IMR-90 (cell line): Measurements from ENCODE around the gene STK32A. TPM values are rescaled to one million over a fixed set of nuclear protein-coding genes. Genes with fewer than 3 reads are reported as not detected.

Experiments used
- ATAC-seq: fragments of 200-7000 bp; cut with Tn5 transposase; 2 replicates; pipeline ENCODE4 v1.9.1; 2020; ENCODE audit warnings: low read depth, mild to moderate bottlenecking, moderate library complexity
- BruUV-seq: library from RNA; stranded (reverse); fragments of 400-500 nt; replicated peaks from 2 replicates; lab custom pipeline; 2021; lab: Mats Ljungman, UMichigan
- CTCF ChIA-PET: fragments of 300-600 bp; formaldehyde crosslinking; extraction: SDS; loops from one replicate; lab custom pipeline; 2021; ENCODE audit warnings: antibody characterized with exemption; lab: Yijun Ruan, JAX
- POLR2A ChIA-PET: fragments of 300-600 bp; sonication (Branson Sonifier 250); formaldehyde crosslinking; loops from one replicate; lab custom pipeline; 2022; ENCODE audit warnings: antibody characterized with exemption; ENCODE audit not compliant: unreplicated experiment; lab: Charles Lee
- DNase-seq: peaks from one replicate; pipeline ENCODE4 v3.0.0; 2013
- H2AFZ ChIP-seq: replicated peaks from 2 replicates; pipeline ENCODE3; 2013; ENCODE audit warnings: low read length, mild to moderate bottlenecking; ENCODE audit not compliant: poor library complexity
- H2AK5ac ChIP-seq: 2 replicates; pipeline ENCODE4 v1.6.1; 2013; ENCODE audit warnings: low read depth, low read length, inconsistent platforms
- H2AK9ac ChIP-seq: replicated peaks from 2 replicates; pipeline ENCODE3; 2013; ENCODE audit warnings: mild to moderate bottlenecking, low read depth, low read length, moderate library complexity; ENCODE audit not compliant: poor library complexity
- H2BK120ac ChIP-seq: 2 replicates; pipeline ENCODE4 v1.6.1; 2013; ENCODE audit warnings: low read depth, low read length, inconsistent platforms
- H2BK15ac ChIP-seq: 3 replicates; pipeline ENCODE4 v1.6.1; 2013; ENCODE audit warnings: low read depth, low read length, inconsistent platforms
- H2BK20ac ChIP-seq: 2 replicates; pipeline ENCODE4 v1.6.1; 2013; ENCODE audit warnings: low read depth, mild to moderate bottlenecking, inconsistent platforms, low read length, moderate library complexity
- H2BK5ac ChIP-seq: 2 replicates; pipeline ENCODE4 v1.6.1; 2013; ENCODE audit warnings: mild to moderate bottlenecking, low read depth, low read length, inconsistent platforms; ENCODE audit not compliant: poor library complexity, severe bottlenecking
- H3K14ac ChIP-seq: replicated peaks from 2 replicates; pipeline ENCODE4 v1.6.1; 2013; ENCODE audit warnings: low read depth, low read length, inconsistent platforms
- H3K18ac ChIP-seq: 2 replicates; pipeline ENCODE4 v1.6.1; 2013; ENCODE audit warnings: low read depth, low read length, control low read depth
- H3K23ac ChIP-seq: 2 replicates; pipeline ENCODE4 v1.6.1; 2013; ENCODE audit warnings: low read depth, low read length, inconsistent platforms
- H3K27ac ChIP-seq: 2 replicates; pipeline ENCODE4 v1.5.1; 2013; ENCODE audit warnings: mild to moderate bottlenecking, control low read depth, low read length; ENCODE audit not compliant: insufficient read depth
- H3K27me3 ChIP-seq: 2 replicates; pipeline ENCODE4 v1.6.1; 2013; ENCODE audit warnings: low read length; ENCODE audit not compliant: control insufficient read depth, insufficient read depth
- H3K36me3 ChIP-seq: 2 replicates; pipeline ENCODE4 v1.6.1; 2013; ENCODE audit warnings: low read length, mixed read lengths; ENCODE audit not compliant: control insufficient read depth, insufficient read depth
- H3K4ac ChIP-seq: 2 replicates; pipeline ENCODE4 v1.6.1; 2013; ENCODE audit warnings: low read depth, low read length, inconsistent platforms
- H3K4me1 ChIP-seq: 2 replicates; pipeline ENCODE4 v1.6.1; 2013; ENCODE audit warnings: low read length, mixed read lengths; ENCODE audit not compliant: control insufficient read depth, insufficient read depth
- H3K4me2 ChIP-seq: 2 replicates; pipeline ENCODE4 v1.6.1; 2013; ENCODE audit warnings: low read depth, mild to moderate bottlenecking, control low read depth, low read length, moderate library complexity
- H3K4me3 ChIP-seq: 2 replicates; pipeline ENCODE4 v1.5.1; 2013; ENCODE audit warnings: low read depth, mild to moderate bottlenecking, control low read depth, low read length, moderate library complexity; ENCODE audit not compliant: insufficient read depth
- H3K56ac ChIP-seq: 2 replicates; pipeline ENCODE4 v1.6.1; 2013; ENCODE audit warnings: low read length, inconsistent platforms; ENCODE audit not compliant: insufficient read depth; ENCODE audit errors: extremely low read depth
- H3K79me1 ChIP-seq, 2 experiments: 2 replicates each; pipeline ENCODE4 v1.6.1; 2013; ENCODE audit warnings: low read length in 2 of 2, inconsistent platforms in 1 of 2, low read depth in 1 of 2
- H3K9ac ChIP-seq: 2 replicates; pipeline ENCODE4 v1.6.1; 2013; ENCODE audit warnings: low read depth, low read length, control low read depth
- H3K9me1 ChIP-seq: 2 replicates; pipeline ENCODE4 v1.6.1; 2013; ENCODE audit warnings: low read length, inconsistent platforms; ENCODE audit not compliant: insufficient read depth
- H3K9me3 ChIP-seq: 2 replicates; pipeline ENCODE4 v1.6.1; 2013; ENCODE audit warnings: low read length; ENCODE audit not compliant: control insufficient read depth, insufficient read depth
- H4K20me1 ChIP-seq: 2 replicates; pipeline ENCODE4 v1.6.1; 2013; ENCODE audit warnings: low read length, inconsistent platforms; ENCODE audit not compliant: insufficient read depth
- H4K5ac ChIP-seq: 2 replicates; pipeline ENCODE4 v1.6.1; 2013; ENCODE audit warnings: mild to moderate bottlenecking, low read depth, low read length, control low read depth
- H4K8ac ChIP-seq, 2 experiments: 2 replicates each; pipeline ENCODE4 v1.6.1; 2013; ENCODE audit warnings: low read depth in 2 of 2, low read length in 2 of 2, control low read depth in 1 of 2, inconsistent platforms in 1 of 2
- H4K91ac ChIP-seq: 2 replicates; pipeline ENCODE4 v1.6.1; 2013; ENCODE audit warnings: low read depth, low read length, inconsistent platforms; ENCODE audit not compliant: insufficient read depth
- MAFK ChIP-seq: IDR thresholded peaks from 2 replicates; pipeline ENCODE4 v1.6.1; 2012; ENCODE audit warnings: low read depth, low read length, improper control_type of control experiment
- MXI1 ChIP-seq: IDR thresholded peaks from 2 replicates; pipeline ENCODE4 v1.6.1; 2012; ENCODE audit warnings: low read depth, mild to moderate bottlenecking, low read length, moderate library complexity, borderline replicate concordance
- WGBS, 2 experiments: methylation state at CpG; one replicate each; pipeline versions ENCODE4 v1.1.5 to v1.1.7; 2013; ENCODE audit warnings: missing lambda C conversion rate in 2 of 2; ENCODE audit not compliant: insufficient read length in 1 of 2; ENCODE audit errors: extremely low coverage in 2 of 2; 5-methylcytosine and 5-hydroxymethylcytosine counted together
- dilution Hi-C: fragments of 300-500 bp; cut with HindIII; formaldehyde crosslinking; loops from one replicate; pipeline ENCODE4 v1.14.3; 2018; ENCODE audit warnings: low sequenced_read_pairs; ENCODE audit not compliant: unreplicated experiment
- in situ Hi-C: fragments of 300-500 bp; cut with MboI; formaldehyde crosslinking; loops from 3 replicates; pipeline ENCODE4 v1.14.3; 2019; ENCODE audit warnings: low sequenced_read_pairs, inconsistent platforms, mixed read lengths
- intact Hi-C: fragments of 100-400 bp; cut with micrococcal nuclease; formaldehyde crosslinking; loops from 2 replicates; pipeline ENCODE4 v1.10.0; 2022
- polyA plus RNA-seq, 3 experiments: library from polyadenylated mRNA; depleted of rRNA; stranded (reverse); fragments of >200 nt; gene quantifications; 2 replicates each; pipeline ENCODE4 v1.2.3, GENCODE V29; 2012; ENCODE audit warnings: low replicate concordance in 1 of 3
- total RNA-seq: library from RNA; depleted of rRNA; stranded (reverse); fragments of >200 nt; gene quantifications from 2 replicates; pipeline ENCODE4 v1.2.3, GENCODE V29; 2012

The STK32A gene
- total and polyA plus RNA-seq, 2 of the 4 experiments (the other 2 are of a cell fraction), result 0.12 to 0.18 TPM

DNA sequence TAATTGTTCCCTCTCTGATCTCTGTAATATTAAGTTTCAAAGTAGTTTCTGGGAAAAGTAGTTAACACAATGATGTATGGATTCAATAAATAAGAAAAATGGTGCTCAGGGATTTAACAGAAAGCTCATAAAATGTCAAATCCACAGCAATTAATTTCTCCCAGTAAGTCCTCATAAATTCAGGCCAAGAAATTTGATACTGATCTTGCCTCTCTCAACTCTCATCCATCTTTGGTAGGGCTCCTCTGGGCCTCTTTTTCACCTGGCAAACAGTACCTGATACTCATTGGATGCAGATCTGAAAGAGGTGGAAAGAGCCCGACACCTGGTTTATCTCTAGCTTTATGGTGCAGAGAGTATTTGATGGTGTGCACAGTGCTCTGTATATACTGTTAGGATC is 106.1 kb downstream of the STK32A start:
- Histone ChIP-seq H2AK9ac (no peak overlapping the region), H3K27ac (no peak overlapping the region), H3K18ac (no peak overlapping the region), H4K5ac (no peak overlapping the region), H3K23ac (no peak overlapping the region), H3K9ac (no peak overlapping the region), H2BK120ac (no peak overlapping the region), H2AFZ (no peak overlapping the region), H3K4ac (no peak overlapping the region), H3K79me1 (no peaks in the 10 kb centered on the region), H3K4me3 (no peak overlapping the region), H4K8ac (no peak overlapping the region), H4K20me1 (no peaks in the 10 kb centered on the region), H3K9me1 (no peaks in the 10 kb centered on the region), H2BK5ac (no peak overlapping the region), H2AK5ac (no peak overlapping the region), H3K4me1 (no peaks in the 10 kb centered on the region), H4K91ac (no peak overlapping the region), H3K14ac (no peak overlapping the region), H3K36me3 (no peaks in the 10 kb centered on the region), H3K9me3 (no peaks in the 10 kb centered on the region), H2BK15ac (no peak overlapping the region), H3K27me3 (peaks cover 5% of the 10 kb centered on the region), H2BK20ac (no peak overlapping the region), H3K56ac (no peak overlapping the region), H3K4me2 (no peak overlapping the region)
- no TSS peak for BruUV-seq
- ATAC-seq (no peak), DNase-seq (no peak)
- no CpG with 5 or more reads among the region's 1 CpG for whole genome bisulfite sequencing, 2 experiments
- intact Hi-C loops, result no loop called here
- ChIA-PET CTCF (no interaction called here), POLR2A (no interaction called here)
- dilution Hi-C loops, result no loop called here
- in situ Hi-C loops, result no loop called here
- TF ChIP-seq MXI1, result no peak
- TF ChIP-seq MAFK, result no peak
